A549 (cell line): ENCODE results near the gene HLA-E. TPM values are rescaled to one million over a fixed set of nuclear protein-coding genes. Genes with fewer than 3 reads are reported as not detected.
"Not testable (repeated sequence)": the region's sequence is repeated elsewhere in the genome, so short reads cannot be mapped to it uniquely, and the experiment has no call there.

ENCODE experiments used
- ATAC-seq, 2 experiments: fragments of 200-7000 bp in 1 of 2; fragments of >200 bp in 1 of 2; cut with Nextera tagmentation in 1 of 2; cut with Tn5 transposase in 1 of 2; 3 replicates each; pipeline versions ENCODE4 v1.8.0 to v1.9.1; 2018 to 2020; ENCODE audit warnings: mild to moderate bottlenecking in 1 of 2, moderate library complexity in 1 of 2
- CTCF ChIA-PET: fragments of 300-600 bp; sonication (Branson Sonifier 250); formaldehyde crosslinking; extraction: SDS; loops from one replicate; lab custom pipeline; 2021; ENCODE audit warnings: antibody characterized with exemption, inconsistent platforms; lab: Yijun Ruan, JAX
- POLR2A ChIA-PET: fragments of 350-600 bp; formaldehyde crosslinking; extraction: SDS; loops from one replicate; lab custom pipeline; 2021; ENCODE audit warnings: antibody characterized with exemption, inconsistent platforms; lab: Yijun Ruan, JAX
- DNase-seq, 2 experiments: peaks; one replicate each; pipeline versions ENCODE4 v3.0.0 to v3.0.0-alpha.2; 2011 to 2016; ENCODE audit warnings: low read depth in 1 of 2, low spot score in 1 of 2
- FAIRE-seq: peaks from 2 replicates; lab custom pipeline; 2011; peaks lifted over from hg19 to GRCh38; lab: Jason Lieb, UNC
- H3K27ac ChIP-seq, 2 experiments: fragments of >200 bp; sonication (Bioruptor Twin); formaldehyde crosslinking; 3 replicates each; pipeline ENCODE4 v1.5.1; 2016 to 2017
- H3K4me1 ChIP-seq: fragments of >200 bp; sonication (Bioruptor Twin); formaldehyde crosslinking; 3 replicates; pipeline ENCODE4 v1.6.1; 2016
- H3K4me2 ChIP-seq: fragments of >200 bp; sonication (Bioruptor Twin); formaldehyde crosslinking; 3 replicates; pipeline ENCODE4 v1.6.1; 2016
- H3K4me3 ChIP-seq: fragments of >200 bp; sonication (Bioruptor Twin); formaldehyde crosslinking; 3 replicates; pipeline ENCODE4 v1.5.1; 2016
- H3K9me3 ChIP-seq: fragments of >200 bp; sonication (Bioruptor Twin); formaldehyde crosslinking; 3 replicates; pipeline ENCODE4 v1.6.1; 2016
- CTCF ChIP-seq: fragments of >200 bp; sonication (Bioruptor Twin); formaldehyde crosslinking; IDR thresholded peaks from 3 replicates; pipeline ENCODE4 v1.5.1; 2016
- EHMT2 ChIP-seq: fragments of 200-600 bp; sonication (generic); IDR thresholded peaks from 2 replicates; pipeline ENCODE4 v1.6.1; 2016; ENCODE audit warnings: antibody characterized with exemption, low read depth, mild to moderate bottlenecking, moderate library complexity
- EP300 ChIP-seq, 2 experiments: fragments of >200 bp; sonication (Bioruptor Twin); formaldehyde crosslinking; IDR thresholded peaks; 2 replicates in 1 of 2; 3 replicates in 1 of 2; pipeline ENCODE4 v1.6.1; 2016 to 2017
- ESRRA ChIP-seq: fragments of 150-350 bp; IDR thresholded peaks from 2 replicates; pipeline ENCODE4 v1.6.1; 2014; ENCODE audit warnings: mild to moderate bottlenecking, low read length, borderline replicate concordance
- FOSB ChIP-seq: fragments of 250-450 bp; sonication (Bioruptor Pico); IDR thresholded peaks from 2 replicates; pipeline ENCODE4 v1.5.0; 2020; ENCODE audit warnings: mild to moderate bottlenecking, moderate library complexity
- FOSL2 ChIP-seq, 2 experiments: fragments of 450-650 bp in 1 of 2; fragments of >200 bp in 1 of 2; sonication (Bioruptor Twin) in 1 of 2; formaldehyde crosslinking; IDR thresholded peaks; 2 replicates each; pipeline versions ENCODE4 v1.5.0 to v1.6.1; 2016 to 2020; ENCODE audit warnings: mild to moderate bottlenecking in 1 of 2, moderate library complexity in 1 of 2
- GATA3 ChIP-seq: IDR thresholded peaks from 2 replicates; pipeline ENCODE4 v1.6.1; 2012; ENCODE audit warnings: borderline replicate concordance
- JUNB ChIP-seq: fragments of >200 bp; sonication (Bioruptor Twin); formaldehyde crosslinking; IDR thresholded peaks from 2 replicates; pipeline ENCODE4 v1.6.1; 2016
- MAFK ChIP-seq: fragments of 450-650 bp; IDR thresholded peaks from 2 replicates; pipeline ENCODE4 v1.6.1; 2014; ENCODE audit not compliant: partially characterized antibody
- MAX ChIP-seq: IDR thresholded peaks from 2 replicates; pipeline ENCODE4 v1.6.1; 2012
- NFE2L2 ChIP-seq: fragments of 150-350 bp; conservative IDR thresholded peaks from 2 replicates; pipeline ENCODE4 v1.6.1; 2014; ENCODE audit warnings: low read length
- POLR2AphosphoS2 ChIP-seq: conservative IDR thresholded peaks from 2 replicates; pipeline ENCODE4 v1.6.1; 2012; ENCODE audit warnings: low read length, improper control_type of control experiment, inconsistent platforms
- RARB ChIP-seq: fragments of 250-450 bp; sonication (Bioruptor Pico); IDR thresholded peaks from 2 replicates; pipeline ENCODE4 v1.8.0; 2021; ENCODE audit warnings: mild to moderate bottlenecking, moderate library complexity
- SREBF2 ChIP-seq: fragments of 450-650 bp; IDR thresholded peaks from 2 replicates; pipeline ENCODE4 v1.6.1; 2014; ENCODE audit warnings: mild to moderate bottlenecking, moderate library complexity
- ZC3H11A ChIP-seq: fragments of 450-650 bp; IDR thresholded peaks from 2 replicates; pipeline ENCODE4 v1.6.1; 2014; ENCODE audit warnings: antibody characterized with exemption, mild to moderate bottlenecking
- ZFP36 ChIP-seq: fragments of 450-650 bp; IDR thresholded peaks from 2 replicates; pipeline ENCODE4 v1.6.1; 2014; ENCODE audit warnings: borderline replicate concordance; ENCODE audit not compliant: partially characterized antibody
- ZSCAN20 ChIP-seq: fragments of 250-450 bp; sonication (Bioruptor Pico); IDR thresholded peaks from 2 replicates; pipeline ENCODE4 v1.8.0; 2022; ENCODE audit warnings: mild to moderate bottlenecking, moderate library complexity
- WGBS: methylation state at CpG from one replicate; pipeline ENCODE4 v1.1.6; 2017; ENCODE audit errors: missing lambda C conversion rate; 5-methylcytosine and 5-hydroxymethylcytosine counted together
- polyA plus RNA-seq, 4 experiments: library from polyadenylated mRNA; depleted of rRNA in 3 of 4; stranded (reverse); fragments of >200 nt; fragmentation: RNase III in 1 of 4; extraction: RNeasy Plus Mini Kit Qiagen cat#74134 plus additional on column Dnase treatment in 1 of 4; gene quantifications; 2 replicates in 3 of 4; 3 replicates in 1 of 4; pipeline ENCODE4 v1.2.3, GENCODE V29; 2011 to 2017
- TF ChIP-seq, protein P1 (sequence below): fragments of >200 bp; sonication (Bioruptor Twin); formaldehyde crosslinking; IDR thresholded peaks from 2 replicates; pipeline ENCODE4 v1.6.1; 2016
- TF ChIP-seq, protein P2 (sequence below): fragments of 250-450 bp; sonication (Bioruptor Pico); IDR thresholded peaks from 2 replicates; pipeline ENCODE4 v1.5.0; 2021; ENCODE audit warnings: mild to moderate bottlenecking, moderate library complexity, borderline replicate concordance

HLA-E gene
- polyA plus RNA-seq, 2 of the 4 experiments (the other 2 are of a cell fraction): 38.3 to 40.3 TPM

GRCh38 chr6:30490026-30490876 is 942 bp downstream of the HLA-E start:
- Histone ChIP-seq H3K4me1 (peaks cover 5% of the 10 kb centered on the region; the same call in 1 of the 3 replicates), H3K4me3 (peak overlapping the region; percentile 90), H3K27ac (peak overlapping the region; percentile 76 to 92), H3K4me2 (peak overlapping the region; percentile 84), H3K9me3 (no peaks in the 10 kb centered on the region)
- 64% methylated on average over 4 of the region's 38 CpGs for WGBS
- POLR2A ChIA-PET: no interaction called here
- no peak for TF ChIP-seq GATA3
- no peak for TF ChIP-seq NFE2L2
- TF ChIP-seq JUNB: no peak
- no peak for TF ChIP-seq POLR2AphosphoS2
- TF ChIP-seq RARB (CRISPR knock-in tag): no peak
- TF ChIP-seq, protein P1, sequence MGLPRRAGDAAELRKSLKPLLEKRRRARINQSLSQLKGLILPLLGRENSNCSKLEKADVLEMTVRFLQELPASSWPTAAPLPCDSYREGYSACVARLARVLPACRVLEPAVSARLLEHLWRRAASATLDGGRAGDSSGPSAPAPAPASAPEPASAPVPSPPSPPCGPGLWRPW: no peak
- TF ChIP-seq ZFP36: no peak
- TF ChIP-seq ZSCAN20 (CRISPR knock-in tag): no peak
- no peak for TF ChIP-seq ZC3H11A
- TF ChIP-seq FOSL2 (IDR thresholded peaks at IDR 0.05): no peak
- no peak for TF ChIP-seq FOSL2 (CRISPR knock-in tag; IDR thresholded peaks at IDR 0.05)
- no peak for TF ChIP-seq FOSB (CRISPR knock-in tag)
- TF ChIP-seq, protein P2, sequence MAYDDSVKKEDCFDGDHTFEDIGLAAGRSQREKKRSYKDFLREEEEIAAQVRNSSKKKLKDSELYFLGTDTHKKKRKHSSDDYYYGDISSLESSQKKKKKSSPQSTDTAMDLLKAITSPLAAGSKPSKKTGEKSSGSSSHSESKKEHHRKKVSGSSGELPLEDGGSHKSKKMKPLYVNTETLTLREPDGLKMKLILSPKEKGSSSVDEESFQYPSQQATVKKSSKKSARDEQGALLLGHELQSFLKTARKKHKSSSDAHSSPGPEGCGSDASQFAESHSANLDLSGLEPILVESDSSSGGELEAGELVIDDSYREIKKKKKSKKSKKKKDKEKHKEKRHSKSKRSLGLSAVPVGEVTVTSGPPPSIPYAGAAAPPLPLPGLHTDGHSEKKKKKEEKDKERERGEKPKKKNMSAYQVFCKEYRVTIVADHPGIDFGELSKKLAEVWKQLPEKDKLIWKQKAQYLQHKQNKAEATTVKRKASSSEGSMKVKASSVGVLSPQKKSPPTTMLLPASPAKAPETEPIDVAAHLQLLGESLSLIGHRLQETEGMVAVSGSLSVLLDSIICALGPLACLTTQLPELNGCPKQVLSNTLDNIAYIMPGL (CRISPR knock-in tag): no peak
- DNase-seq: peak in 1 of 2 experiments; percentile 38
- no peak for FAIRE-seq
- CTCF ChIA-PET: interaction anchor here (1.2 to 2.2 kb wide), 4 partner anchors 9 to 51 kb away, joined by 3 to 10 read pairs (median 8); no protein-coding TSS in a partner anchor
- peak; percentile 84 to 85 for ATAC-seq

GRCh38 chr6:30491291-30491953 is 2.1 kb downstream of the HLA-E start:
- H3K27ac ChIP-seq, FAIRE-seq, H3K4me2 ChIP-seq, ATAC-seq, H3K9me3 ChIP-seq, H3K4me1 ChIP-seq, H3K4me3 ChIP-seq, DNase-seq, POLR2A ChIA-PET: not testable (repeated sequence)
- CTCF ChIA-PET: interaction anchor here (0.8 to 3.0 kb wide), 5 partner anchors 10 to 54 kb away, joined by 3 to 13 read pairs (median 8); no protein-coding TSS in a partner anchor
- WGBS: 97% methylated on average over 8 of the region's 14 CpGs

DNA sequence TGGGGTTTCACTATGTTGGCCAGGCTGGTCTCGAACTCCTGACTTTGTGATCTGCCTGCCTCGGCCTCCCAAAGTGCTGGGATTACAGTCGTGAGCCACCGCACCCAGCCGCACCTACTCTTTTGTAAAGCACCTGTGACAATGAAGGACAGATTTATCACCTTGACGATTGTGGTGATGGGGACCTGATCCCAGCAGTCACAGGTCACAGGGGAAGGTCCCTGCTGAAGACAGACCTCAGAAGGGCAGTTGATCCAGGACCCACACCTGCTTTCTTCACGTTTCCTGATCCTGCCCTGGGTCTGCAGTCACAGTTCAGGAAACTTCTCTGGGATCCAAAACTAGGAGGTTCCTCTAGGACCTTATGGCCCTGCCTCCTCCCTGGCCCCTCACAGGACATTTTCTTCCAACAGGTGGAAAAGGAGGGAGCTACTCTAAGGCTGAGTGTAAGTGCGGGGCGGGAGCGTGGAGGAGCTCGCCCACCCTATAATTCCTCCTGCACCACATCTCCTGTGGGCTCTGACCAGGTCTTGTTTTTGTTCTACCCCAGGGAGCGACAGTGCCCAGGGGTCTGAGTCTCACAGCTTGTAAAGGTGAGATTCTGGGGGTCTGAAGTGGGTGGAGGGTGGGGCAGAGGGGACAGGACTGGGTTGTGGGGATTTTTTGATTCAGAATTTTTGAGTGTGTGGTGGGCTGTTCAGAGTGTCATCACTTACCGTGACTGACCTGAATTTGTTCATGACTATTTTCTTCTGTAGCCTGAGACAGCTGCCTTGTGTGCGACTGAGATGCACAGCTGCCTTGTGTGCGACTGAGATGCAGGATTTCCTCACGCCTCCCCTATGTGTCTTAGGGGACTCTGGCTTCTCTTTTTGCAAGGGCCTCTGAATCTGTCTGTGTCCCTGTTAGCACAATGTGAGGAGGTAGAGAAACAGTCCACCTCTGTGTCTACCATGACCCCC is 3.0 kb downstream of the HLA-E start:
- CTCF ChIA-PET: interaction anchor here (0.8 to 3.0 kb wide), 10 partner anchors 8 to 53 kb away, joined by 3 to 13 read pairs (median 6); no protein-coding TSS in a partner anchor
- no peak overlapping the region for H3K4me2 ChIP-seq
- DNase-seq (no peak), FAIRE-seq (no peak), ATAC-seq (no peak)
- peaks cover 5% of the 10 kb centered on the region; the same call in 1 of the 3 replicates for H3K4me1 ChIP-seq
- TF ChIP-seq EP300 (IDR thresholded peaks at IDR 0.05) (no peak), SREBF2 (no peak), MAX (no peak), MAFK (no peak), FOSL2 (IDR thresholded peaks at IDR 0.05) (no peak), FOSL2 (CRISPR knock-in tag; IDR thresholded peaks at IDR 0.05) (no peak), EHMT2 (no peak), ESRRA (no peak), CTCF (no peak), RARB (CRISPR knock-in tag) (no peak)
- no peaks in the 10 kb centered on the region for H3K9me3 ChIP-seq
- POLR2A ChIA-PET: no interaction called here
- no peak overlapping the region for H3K4me3 ChIP-seq
- 90% methylated on average over 15 of the region's 16 CpGs for WGBS
- H3K27ac ChIP-seq: no peak overlapping the region
